Loucy (cell line): ENCODE measurements around the gene INPP4A.

Experiments used
- H2AFZ ChIP-seq: fragments of 200-600 bp; sonication (generic); 2 replicates; pipeline ENCODE4 v1.6.0; 2016; ENCODE audit warnings: antibody characterized with exemption, mild to moderate bottlenecking, low read length, moderate library complexity
- H3F3A ChIP-seq: fragments of 200-600 bp; 2 replicates; pipeline ENCODE4 v1.6.0; 2016; ENCODE audit warnings: antibody characterized with exemption, low read depth, mild to moderate bottlenecking
- H3K27me3 ChIP-seq: fragments of 200-600 bp; sonication (generic); 2 replicates; pipeline ENCODE4 v1.6.1; 2014; ENCODE audit warnings: low read length, mild to moderate bottlenecking; ENCODE audit not compliant: insufficient read depth, poor library complexity, severe bottlenecking
- H3K36me3 ChIP-seq: fragments of 200-600 bp; sonication (generic); 2 replicates; pipeline ENCODE4 v1.6.1; 2016; ENCODE audit warnings: low read length; ENCODE audit not compliant: insufficient read depth
- H3K4me1 ChIP-seq: fragments of 200-600 bp; sonication (generic); 2 replicates; pipeline ENCODE4 v1.5.1; 2014; ENCODE audit warnings: low read length, mild to moderate bottlenecking; ENCODE audit not compliant: insufficient read depth, poor library complexity, severe bottlenecking
- H3K4me2 ChIP-seq: fragments of 200-600 bp; sonication (generic); 2 replicates; pipeline ENCODE4 v1.6.0; 2014; ENCODE audit warnings: antibody characterized with exemption, low read length, low read depth, mild to moderate bottlenecking; ENCODE audit not compliant: poor library complexity, severe bottlenecking
- H3K4me3 ChIP-seq: fragments of 200-600 bp; sonication (generic); 2 replicates; pipeline ENCODE4 v1.5.1; 2014; ENCODE audit warnings: low read length, mild to moderate bottlenecking, mixed read lengths; ENCODE audit not compliant: poor library complexity, severe bottlenecking
- H3K79me2 ChIP-seq: fragments of 200-600 bp; sonication (generic); 2 replicates; pipeline ENCODE4 v1.6.1; 2014; ENCODE audit warnings: low read length; ENCODE audit not compliant: insufficient read depth
- H3K9ac ChIP-seq: fragments of 200-600 bp; sonication (generic); 2 replicates; pipeline ENCODE4 v1.6.0; 2014; ENCODE audit warnings: mild to moderate bottlenecking, low read depth, low read length, moderate library complexity; ENCODE audit not compliant: poor library complexity, severe bottlenecking
- H3K9me2 ChIP-seq: fragments of 200-600 bp; sonication (generic); replicated peaks from 2 replicates; pipeline ENCODE4 v1.6.1; 2016; ENCODE audit warnings: low read depth, low read length, mixed read lengths
- H3K9me3 ChIP-seq: fragments of 200-600 bp; sonication (generic); 2 replicates; pipeline ENCODE4 v1.6.1; 2014; ENCODE audit warnings: mild to moderate bottlenecking, antibody characterized with exemption, low read length, low read depth; ENCODE audit not compliant: insufficient read depth
- H4K20me1 ChIP-seq: fragments of 200-600 bp; sonication (generic); 2 replicates; pipeline ENCODE4 v1.6.0; 2014; ENCODE audit warnings: antibody characterized with exemption, low read length, mild to moderate bottlenecking; ENCODE audit not compliant: insufficient read depth, poor library complexity, severe bottlenecking
- CTCF ChIP-seq: fragments of 200-600 bp; sonication (generic); conservative IDR thresholded peaks from 2 replicates; pipeline ENCODE4 v1.5.1; 2014; ENCODE audit warnings: mild to moderate bottlenecking, antibody characterized with exemption, low read length
- EZH2phosphoT487 ChIP-seq: fragments of 200-600 bp; IDR thresholded peaks from 2 replicates; pipeline ENCODE4 v1.6.1; 2018; ENCODE audit warnings: antibody characterized with exemption, mild to moderate bottlenecking, moderate library complexity, borderline replicate concordance

The INPP4A gene

GRCh38 chr2:98512699-98513098, 68.0 kb downstream of the INPP4A start:
- Histone ChIP-seq H3K79me2 (peaks cover 39% of the 10 kb centered on the region; the same call in 1 of the 2 replicates), H3K4me2 (no peak overlapping the region), H4K20me1 (no peaks in the 10 kb centered on the region), H3K9me2 (no peaks in the 10 kb centered on the region), H3K27me3 (no peaks in the 10 kb centered on the region), H2AFZ (no peak overlapping the region), H3K36me3 (no peaks in the 10 kb centered on the region), H3K4me1 (peaks cover 32% of the 10 kb centered on the region), H3F3A (no peaks in the 10 kb centered on the region), H3K4me3 (no peak overlapping the region), H3K9ac (no peak overlapping the region), H3K9me3 (no peaks in the 10 kb centered on the region)
- TF ChIP-seq EZH2phosphoT487: no peak
- TF ChIP-seq CTCF: no peak

- no peak for TF ChIP-seq CTCF
- TF ChIP-seq EZH2phosphoT487: no peak
- H4K20me1 ChIP-seq: no peaks in the 10 kb centered on the region
- no peaks in the 10 kb centered on the region for H3F3A ChIP-seq
- peaks cover 4% of the 10 kb centered on the region; the same call in 1 of the 2 replicates for H3K36me3 ChIP-seq
- no peaks in the 10 kb centered on the region for H3K9me3 ChIP-seq
- peaks cover 22% of the 10 kb centered on the region for H3K4me1 ChIP-seq
- H3K4me2 ChIP-seq: no peak overlapping the region
- H3K79me2 ChIP-seq: peaks cover 47% of the 10 kb centered on the region; the same call in 1 of the 2 replicates
- no peak overlapping the region for H2AFZ ChIP-seq
- no peaks in the 10 kb centered on the region for H3K9me2 ChIP-seq
- no peaks in the 10 kb centered on the region for H3K27me3 ChIP-seq
- H3K4me3 ChIP-seq: no peak overlapping the region
- no peak overlapping the region for H3K9ac ChIP-seq
These were observed 69.5 kb downstream of the INPP4A start for GRCh38 chr2:98514096-98514639.

- Histone ChIP-seq H3K9me2 (no peaks in the 10 kb centered on the region), H3K27me3 (no peaks in the 10 kb centered on the region), H2AFZ (no peak overlapping the region), H3K36me3 (peaks cover 7% of the 10 kb centered on the region; the same call in 1 of the 2 replicates), H3K9ac (no peak overlapping the region), H3K4me3 (no peak overlapping the region), H4K20me1 (no peaks in the 10 kb centered on the region), H3F3A (no peaks in the 10 kb centered on the region), H3K4me1 (peaks cover 22% of the 10 kb centered on the region), H3K79me2 (peaks cover 45% of the 10 kb centered on the region; the same call in 1 of the 2 replicates), H3K9me3 (no peaks in the 10 kb centered on the region), H3K4me2 (no peak overlapping the region)
- TF ChIP-seq EZH2phosphoT487 (no peak), CTCF (no peak)
These were observed 70.2 kb downstream of the INPP4A start for GRCh38 chr2:98514879-98515249.
